GM12872 (cell line): Measurements from ENCODE around the gene CTSS.

Source experiments
- CTCF ChIP-seq: IDR thresholded peaks from 3 replicates; pipeline ENCODE4 v1.5.1; 2011; ENCODE audit warnings: low read depth, mild to moderate bottlenecking, low read length, moderate library complexity; ENCODE audit not compliant: insufficient read depth

The CTSS gene

GRCh38 chr1:150807249-150808023 lies 41.9 kb upstream of the CTSS start:
- TF ChIP-seq CTCF, result no peak

- TF ChIP-seq CTCF, result no peak
These were observed 40.3 kb upstream of the CTSS start for GRCh38 chr1:150805899-150806298.

GRCh38 chr1:150804671-150805070 lies 39.1 kb upstream of the CTSS start:
- no peak for TF ChIP-seq CTCF

- no peak for TF ChIP-seq CTCF
These were observed 33.5 kb upstream of the CTSS start for GRCh38 chr1:150799089-150799488.

- TF ChIP-seq CTCF, result no peak
These were observed 32.9 kb upstream of the CTSS start for GRCh38 chr1:150798525-150798924.

- no peak for TF ChIP-seq CTCF
These were observed 30.8 kb upstream of the CTSS start for GRCh38 chr1:150796374-150796773.

- no peak for TF ChIP-seq CTCF
These were observed 27.6 kb upstream of the CTSS start for GRCh38 chr1:150793221-150793620.
